HEK293T (cell line): ENCODE results near the gene RBM7.

Experiments used
- CTCF ChIA-PET: fragments of 350-600 bp; formaldehyde crosslinking; extraction: SDS; loops from one replicate; lab custom pipeline; 2021; ENCODE audit warnings: antibody characterized with exemption, inconsistent platforms; lab: Yijun Ruan, JAX
- POLR2A ChIA-PET: fragments of 350-600 bp; formaldehyde crosslinking; extraction: SDS; loops from one replicate; lab custom pipeline; 2020; ENCODE audit warnings: antibody characterized with exemption, inconsistent platforms; lab: Yijun Ruan, JAX
- DNase-seq: peaks from one replicate; pipeline ENCODE4 v3.0.0; 2012; ENCODE audit warnings: mixed read lengths; ENCODE audit errors: extremely low spot score
- ARNT ChIP-seq: fragments of 450-650 bp; IDR thresholded peaks from 2 replicates; pipeline ENCODE4 v1.6.1; 2017; ENCODE audit warnings: mild to moderate bottlenecking
- BHLHE40 ChIP-seq: fragments of 450-650 bp; IDR thresholded peaks from 2 replicates; pipeline ENCODE4 v1.6.1; 2016; ENCODE audit warnings: mild to moderate bottlenecking, moderate library complexity, borderline replicate concordance
- CTBP1 ChIP-seq: fragments of 450-650 bp; IDR thresholded peaks from 2 replicates; pipeline ENCODE4 v1.6.1; 2016; ENCODE audit warnings: borderline replicate concordance
- ELF4 ChIP-seq: fragments of 450-650 bp; IDR thresholded peaks from 2 replicates; pipeline ENCODE4 v1.6.1; 2017; ENCODE audit warnings: antibody characterized with exemption
- FOXA1 ChIP-seq: fragments of 450-650 bp; IDR thresholded peaks from 2 replicates; pipeline ENCODE4 v1.6.1; 2016; ENCODE audit warnings: mild to moderate bottlenecking
- FOXK2 ChIP-seq: fragments of 450-650 bp; IDR thresholded peaks from 2 replicates; pipeline ENCODE4 v1.6.1; 2016; ENCODE audit warnings: mild to moderate bottlenecking
- FOXM1 ChIP-seq: fragments of 450-650 bp; IDR thresholded peaks from 2 replicates; pipeline ENCODE4 v1.6.1; 2017; ENCODE audit warnings: mild to moderate bottlenecking, borderline replicate concordance
- HDGF ChIP-seq: fragments of 450-650 bp; IDR thresholded peaks from 2 replicates; pipeline ENCODE4 v1.6.1; 2017; ENCODE audit warnings: antibody characterized with exemption, borderline replicate concordance
- L3MBTL2 ChIP-seq: fragments of 450-650 bp; conservative IDR thresholded peaks from 2 replicates; pipeline ENCODE4 v1.6.1; 2016; ENCODE audit warnings: mild to moderate bottlenecking
- LEF1 ChIP-seq: fragments of 450-650 bp; IDR thresholded peaks from 2 replicates; pipeline ENCODE4 v1.6.1; 2017; ENCODE audit warnings: mild to moderate bottlenecking, borderline replicate concordance
- NFRKB ChIP-seq: fragments of 450-650 bp; IDR thresholded peaks from 2 replicates; pipeline ENCODE4 v1.6.1; 2016; ENCODE audit warnings: mild to moderate bottlenecking, moderate library complexity
- PKNOX1 ChIP-seq: fragments of 450-650 bp; IDR thresholded peaks from 2 replicates; pipeline ENCODE4 v1.6.1; 2016
- SP1 ChIP-seq: fragments of 450-650 bp; IDR thresholded peaks from 2 replicates; pipeline ENCODE4 v1.6.1; 2017
- SUZ12 ChIP-seq: fragments of 450-650 bp; IDR thresholded peaks from 2 replicates; pipeline ENCODE4 v1.6.1; 2016; ENCODE audit warnings: mild to moderate bottlenecking
- TARDBP ChIP-seq: fragments of 450-650 bp; IDR thresholded peaks from 2 replicates; pipeline ENCODE4 v1.6.1; 2016
- ZNF384 ChIP-seq: fragments of 450-650 bp; IDR thresholded peaks from 2 replicates; pipeline ENCODE4 v1.6.1; 2016

The RBM7 gene

GRCh38 chr11:114430290-114430689, 29.8 kb downstream of the RBM7 start:
- no peak for TF ChIP-seq ZNF384
- TF ChIP-seq FOXM1: no peak
- no peak for TF ChIP-seq ELF4
- no peak for TF ChIP-seq SP1
- no peak for TF ChIP-seq PKNOX1
- no peak for TF ChIP-seq TARDBP
- TF ChIP-seq HDGF: no peak
- no peak for TF ChIP-seq NFRKB
- no peak for TF ChIP-seq L3MBTL2
- TF ChIP-seq SUZ12: no peak
- TF ChIP-seq LEF1: no peak
- TF ChIP-seq BHLHE40: no peak
- TF ChIP-seq FOXK2: no peak
- TF ChIP-seq ARNT: no peak
- no peak for TF ChIP-seq FOXA1
- no peak for TF ChIP-seq CTBP1
- POLR2A ChIA-PET: no interaction called here
- CTCF ChIA-PET: no interaction called here
- DNase-seq: no peak

GRCh38 chr11:114432893-114433292, 32.4 kb downstream of the RBM7 start:
- POLR2A ChIA-PET: no interaction called here
- DNase-seq: no peak
- CTCF ChIA-PET: no interaction called here
- TF ChIP-seq ZNF384: no peak
- no peak for TF ChIP-seq FOXK2
- TF ChIP-seq TARDBP: no peak
- no peak for TF ChIP-seq FOXA1
- no peak for TF ChIP-seq SUZ12

DNA sequence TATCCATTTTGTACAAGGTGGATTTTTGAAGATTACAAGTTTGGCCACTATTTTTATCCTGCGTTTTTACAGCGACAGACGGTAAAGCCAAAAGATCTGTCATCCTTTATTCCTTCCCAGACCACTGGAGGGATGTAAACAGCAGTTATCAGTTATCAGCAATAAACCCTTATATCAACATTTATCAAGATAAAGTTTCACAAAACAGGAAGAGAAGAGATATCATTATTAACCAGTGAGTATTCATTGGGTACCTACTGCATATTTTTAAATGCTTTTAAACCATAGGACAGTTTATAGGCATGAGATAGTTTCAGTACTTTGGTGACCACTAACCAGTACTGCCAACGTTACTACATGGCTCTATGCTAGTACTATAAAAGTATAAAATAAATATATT, 32.9 kb downstream of the RBM7 start:
- ChIA-PET POLR2A (no interaction called here), CTCF (no interaction called here)
- TF ChIP-seq HDGF (no peak), NFRKB (no peak), PKNOX1 (no peak), L3MBTL2 (no peak), ZNF384 (no peak), BHLHE40 (no peak), ELF4 (no peak)
- no peak for DNase-seq

DNA sequence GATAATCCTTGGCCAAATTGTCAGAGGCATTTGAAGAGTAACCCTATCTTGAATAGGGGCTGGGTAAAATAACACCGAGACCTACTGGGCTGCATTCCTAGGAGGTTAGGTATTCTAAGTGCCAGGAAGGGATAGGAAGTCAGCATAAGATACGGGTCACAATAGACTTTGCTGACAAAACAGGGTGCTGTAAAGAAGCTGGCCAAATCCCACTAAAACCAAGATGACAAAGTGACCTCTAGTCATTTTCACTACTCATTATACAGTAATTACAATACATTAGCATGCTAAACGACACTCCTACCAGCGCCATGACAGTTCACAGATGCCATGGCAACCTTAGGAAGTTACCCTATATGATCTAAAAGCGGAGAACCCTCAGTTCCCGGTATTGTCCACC, 37.8 kb downstream of the RBM7 start:
- no peak for DNase-seq
- ChIA-PET POLR2A (interaction anchor here (0.9 kb wide), 1 partner anchor 39 kb away, joined by 3 read pairs; no protein-coding TSS in a partner anchor), CTCF (no interaction called here)
- TF ChIP-seq TARDBP (no peak), PKNOX1 (no peak), ZNF384 (no peak), HDGF (no peak), ELF4 (no peak), NFRKB (no peak)

DNA sequence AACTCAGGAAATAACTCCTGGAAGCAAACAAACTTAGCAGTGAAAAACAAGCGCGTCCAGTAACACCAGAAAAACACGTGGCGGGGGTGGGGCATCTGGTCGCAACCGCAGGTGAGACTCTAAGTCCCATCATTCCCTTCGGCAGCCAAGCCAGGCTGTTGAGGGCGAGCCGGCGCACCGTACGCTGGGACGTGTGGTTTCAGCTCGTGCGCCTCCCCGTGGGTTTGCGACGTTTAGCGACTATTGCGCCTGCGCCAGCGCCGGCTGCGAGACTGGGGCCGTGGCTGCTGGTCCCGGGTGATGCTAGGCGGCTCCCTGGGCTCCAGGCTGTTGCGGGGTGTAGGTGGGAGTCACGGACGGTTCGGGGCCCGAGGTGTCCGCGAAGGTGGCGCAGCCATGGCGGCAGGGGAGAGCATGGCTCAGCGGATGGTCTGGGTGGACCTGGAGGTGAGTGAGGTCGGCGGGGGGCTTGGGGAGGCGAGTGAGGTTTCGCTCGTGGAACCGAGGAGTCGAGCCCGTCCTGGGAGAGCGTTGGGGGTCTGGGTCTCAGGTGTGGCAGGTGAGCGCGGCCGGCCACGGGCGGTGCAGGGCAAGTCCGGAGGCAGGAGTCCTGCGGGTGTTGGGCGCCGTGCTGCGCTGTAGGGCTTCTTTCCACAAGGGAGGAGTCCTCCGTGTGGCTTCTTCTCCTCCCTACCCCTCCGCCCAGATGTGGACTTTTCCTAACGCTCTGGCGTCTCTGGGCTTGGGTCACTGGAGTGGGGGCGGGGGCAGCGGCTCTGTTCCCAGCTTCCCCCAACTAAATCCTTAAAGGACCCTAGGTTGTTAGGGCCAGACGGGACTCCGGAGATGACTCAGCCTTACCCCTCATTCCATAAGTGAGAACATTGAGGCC, 39.0 kb downstream of the RBM7 start, which contains the start of gene REXO2:
TSS of gene REXO2 (plus strand) at position 239 of the 892 bp plus-strand sequence. CDS start at position 301, 62 bp downstream.
- TF ChIP-seq L3MBTL2 (peak; percentile 88), SUZ12 (peak; percentile 78), ZNF384 (no peak), CTBP1 (no peak)
- ChIA-PET CTCF (no interaction called here), POLR2A (interaction anchor here (0.8 to 1.0 kb wide), 3 partner anchors 38 to 63 kb away, joined by 3 read pairs; no protein-coding TSS in a partner anchor)
- DNase-seq: peak; percentile 94

GRCh38 chr11:114440121-114440860, 39.8 kb downstream of the RBM7 start:
- peak; percentile 11 for DNase-seq
- TF ChIP-seq CTBP1 (no peak), FOXA1 (no peak), NFRKB (no peak), BHLHE40 (no peak), ELF4 (no peak), FOXK2 (no peak), ARNT (no peak), LEF1 (no peak), L3MBTL2 (no peak), TARDBP (no peak), SP1 (no peak), FOXM1 (no peak), PKNOX1 (no peak), SUZ12 (no peak)
- CTCF ChIA-PET: no interaction called here
- POLR2A ChIA-PET: no interaction called here
